ENCODE measurements around the gene SLC25A34. TPM values are rescaled to one million over a fixed set of nuclear protein-coding genes. Genes with fewer than 3 reads are reported as not detected.
A peak's percentile ranks its signal among the peaks of the same experiment; 100 is the strongest.

The SLC25A34 gene
- total RNA-seq, 3 donors from 2014 or later = 6.4 to 15.7 (median 8.1) TPM

GRCh38 chr1:15767941-15768340 is 31.9 kb downstream of the SLC25A34 start:
- TF ChIP-seq CTCF (IDR thresholded peaks at IDR 0.05) = no peak
- intact Hi-C loops (cut with DNase I, micrococcal nuclease) = no loop called here
- Histone ChIP-seq H3K4me1 (ENCODE audit: low read depth) (peaks cover 23% of the 10 kb centered on the region), H3K36me3 (ENCODE audit: low read depth) (peaks cover 15% of the 10 kb centered on the region), H3K4me3 (no peak overlapping the region), H3K9me3 (no peaks in the 10 kb centered on the region)
- ATAC-seq (no peak), DNase-seq (no peak)

GRCh38 chr1:15768388-15768787 is 32.3 kb downstream of the SLC25A34 start:
- H3K36me3 ChIP-seq (ENCODE audit: low read depth) = peaks cover 15% of the 10 kb centered on the region
- no peak overlapping the region for H3K4me3 ChIP-seq
- DNase-seq = peak in 1 of 3 donors; percentile 14
- peaks cover 19% of the 10 kb centered on the region for H3K4me1 ChIP-seq (ENCODE audit: low read depth)
- H3K9me3 ChIP-seq = no peaks in the 10 kb centered on the region
- no peak for TF ChIP-seq CTCF (IDR thresholded peaks at IDR 0.05)
- no peak for ATAC-seq
- intact Hi-C loops (cut with DNase I, micrococcal nuclease) = no loop called here

GRCh38 chr1:15770313-15770962 is 34.4 kb downstream of the SLC25A34 start:
- intact Hi-C loops (cut with DNase I, micrococcal nuclease) = no loop called here
- Histone ChIP-seq H3K4me3 (no peak overlapping the region), H3K9me3 (no peaks in the 10 kb centered on the region), H3K36me3 (ENCODE audit: low read depth) (peaks cover 5% of the 10 kb centered on the region), H3K4me1 (ENCODE audit: low read depth) (no peaks in the 10 kb centered on the region)
- DNase-seq (peak in 1 of 3 donors; percentile 17), ATAC-seq (no peak)
- no peak for TF ChIP-seq CTCF (IDR thresholded peaks at IDR 0.05)

- H3K9me3 ChIP-seq = no peaks in the 10 kb centered on the region
- no peak for TF ChIP-seq CTCF (IDR thresholded peaks at IDR 0.05)
- DNase-seq = peak in 1 of 3 donors; percentile 15
- H3K4me3 ChIP-seq = no peak overlapping the region
- no peaks in the 10 kb centered on the region for H3K4me1 ChIP-seq (ENCODE audit: low read depth)
- H3K36me3 ChIP-seq (ENCODE audit: low read depth) = no peaks in the 10 kb centered on the region
- no peak for ATAC-seq
- intact Hi-C loops (cut with DNase I, micrococcal nuclease) = no loop called here
These were observed 35.9 kb downstream of the SLC25A34 start for GRCh38 chr1:15771836-15772515.

- H3K4me1 ChIP-seq (ENCODE audit: low read depth) = peaks cover 17% of the 10 kb centered on the region
- no peak for TF ChIP-seq CTCF (IDR thresholded peaks at IDR 0.05)
- DNase-seq (no peak), ATAC-seq (no peak)
- no peaks in the 10 kb centered on the region for H3K36me3 ChIP-seq (ENCODE audit: low read depth)
- intact Hi-C loops (cut with DNase I, micrococcal nuclease) = no loop called here
- H3K9me3 ChIP-seq = no peaks in the 10 kb centered on the region
- H3K4me3 ChIP-seq = no peak overlapping the region
These were observed 39.6 kb downstream of the SLC25A34 start for GRCh38 chr1:15775706-15776105.
